HG03108 (cell line): ENCODE data around the gene DUOX1.

Experiments
- ATAC-seq: cut with Tn5 transposase; IDR thresholded peaks from one replicate; pipeline ENCODE4 v1.9.1; 2021; ENCODE audit warnings: moderate library complexity; ENCODE audit not compliant: unreplicated experiment

DUOX1 gene

GRCh38 chr15:45105586-45105985 lies 24.2 kb upstream of the DUOX1 start:
- no peak for ATAC-seq

GRCh38 chr15:45106002-45106790 lies 23.6 kb upstream of the DUOX1 start:
- no peak for ATAC-seq

DNA sequence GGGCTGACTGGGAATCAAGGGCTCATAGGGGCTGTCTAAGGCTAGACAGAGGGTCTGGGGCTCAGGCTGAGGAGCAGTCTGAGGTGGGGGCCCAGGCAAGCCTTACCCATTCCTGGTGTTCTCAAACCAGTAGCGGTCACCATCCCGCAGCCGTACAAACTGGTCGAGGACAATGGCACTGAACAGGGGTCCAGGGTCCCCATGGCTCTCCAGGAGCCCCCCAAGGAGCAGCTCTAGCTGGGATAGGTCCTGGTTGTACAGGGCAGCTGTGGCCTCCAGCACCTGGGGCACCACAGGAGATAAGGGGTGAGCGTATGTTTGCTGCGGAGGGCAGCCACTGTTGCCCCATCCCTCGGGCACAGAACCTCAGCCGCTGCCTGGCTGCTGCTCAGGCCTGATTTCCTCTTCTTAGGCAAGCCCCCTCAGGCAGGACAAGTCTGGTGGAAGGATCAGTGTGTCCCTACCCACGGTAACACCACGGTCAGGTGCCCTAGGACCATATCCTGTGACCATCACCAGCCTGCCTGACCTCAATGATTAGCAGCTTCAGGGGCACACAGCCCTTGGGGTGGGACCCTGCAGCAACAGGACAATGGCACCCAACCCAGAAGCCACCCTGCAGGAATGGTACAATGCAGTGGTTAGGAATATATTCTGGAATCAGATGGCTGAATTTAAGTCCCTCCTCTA lies 21.7 kb upstream of the DUOX1 start:
- no peak for ATAC-seq

DNA sequence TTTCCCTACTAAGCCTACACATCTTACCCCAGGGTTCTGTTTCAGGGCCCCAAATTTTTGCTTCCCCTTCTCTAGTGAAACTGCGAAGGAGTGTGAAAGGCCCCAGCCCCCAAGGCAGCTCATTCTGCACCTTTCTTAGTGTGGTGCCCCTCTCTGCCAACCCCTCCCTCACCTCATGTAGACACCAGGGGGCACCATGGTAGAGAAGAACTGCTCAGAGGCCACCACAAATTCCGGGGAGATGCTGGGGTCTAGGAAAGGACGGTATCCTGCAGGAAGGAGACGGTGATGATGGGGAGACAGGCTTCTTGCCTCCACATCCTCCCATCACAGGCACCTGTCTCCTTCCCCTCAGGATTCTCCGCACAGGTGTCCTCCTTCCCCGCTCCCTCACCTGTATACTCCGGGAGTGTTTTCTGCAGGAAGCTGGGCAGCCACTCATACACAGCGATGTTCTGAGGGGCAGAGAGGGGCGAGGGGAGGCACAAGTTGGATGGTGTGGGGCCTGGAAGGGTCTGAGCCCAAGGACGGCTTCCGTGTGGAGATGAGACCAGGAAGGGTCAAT lies 19.5 kb upstream of the DUOX1 start:
- no peak for ATAC-seq

- no peak for ATAC-seq
Measured at GRCh38 chr15:45111390-45112142, 18.2 kb upstream of the DUOX1 start.

GRCh38 chr15:45112143-45112590 lies 17.6 kb upstream of the DUOX1 start:
- no peak for ATAC-seq

- ATAC-seq: no peak
Measured at GRCh38 chr15:45112591-45113379, 17.0 kb upstream of the DUOX1 start.

- ATAC-seq: no peak
Measured at GRCh38 chr15:45113380-45113990, 16.3 kb upstream of the DUOX1 start.

DNA sequence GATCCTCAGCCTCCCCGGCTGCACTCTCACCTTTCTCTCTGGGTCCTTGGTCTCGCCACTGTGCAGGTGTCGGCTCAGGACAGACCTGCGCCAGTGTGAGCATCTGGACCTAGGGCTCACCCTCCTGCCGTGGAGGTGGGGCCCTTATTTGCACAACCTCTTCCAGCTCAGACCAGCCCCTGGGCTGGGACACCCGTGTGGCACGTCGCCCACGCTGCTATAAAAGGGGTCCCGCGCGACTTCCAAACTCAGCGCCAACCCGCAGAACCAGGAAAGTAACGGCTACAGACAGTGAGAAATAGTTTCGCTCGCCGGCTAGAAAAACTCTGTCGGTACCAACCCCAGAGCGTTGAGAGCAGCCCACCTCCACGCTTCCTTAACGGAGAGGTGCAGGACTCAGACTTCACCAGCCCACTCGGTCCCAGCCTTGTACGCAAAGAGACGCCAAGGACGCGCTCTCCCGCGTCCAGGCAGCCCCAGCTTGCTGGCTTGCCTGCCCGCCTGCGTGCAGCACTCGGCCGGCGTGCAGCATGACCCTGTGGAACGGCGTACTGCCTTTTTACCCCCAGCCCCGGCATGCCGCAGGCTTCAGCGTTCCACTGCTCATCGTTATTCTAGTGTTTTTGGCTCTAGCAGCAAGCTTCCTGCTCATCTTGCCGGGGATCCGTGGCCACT lies 15.6 kb upstream of the DUOX1 start, which contains the start of the genes DUOX2 and DUOXA2:
TSS of gene DUOX2 (minus strand) at position 97 of the 675 bp plus-strand sequence. CDS start 761 bp downstream, outside the sequence.
TSS of gene DUOXA2 (plus strand) at position 251 of the 675 bp plus-strand sequence. CDS start at position 531, 280 bp downstream.
- ATAC-seq: no peak

DNA sequence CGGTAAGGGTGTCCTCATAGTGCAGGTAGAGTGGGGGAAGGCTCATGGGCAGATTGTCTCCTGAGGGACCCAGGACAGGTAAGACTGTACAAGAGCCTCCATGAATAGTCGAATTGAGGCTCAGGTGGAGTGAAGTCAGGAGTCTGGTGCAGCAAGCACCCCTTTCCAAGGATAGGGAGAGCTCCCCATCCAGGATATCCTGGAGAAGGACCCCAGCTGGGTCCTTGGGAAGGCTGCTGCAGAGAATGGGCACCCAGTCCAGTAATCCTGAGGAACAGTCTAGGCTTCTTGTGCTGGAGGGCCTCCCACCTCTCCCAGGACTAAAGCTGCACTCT lies 15.1 kb upstream of the DUOX1 start:
- ATAC-seq: no peak

- ATAC-seq: no peak
Measured at GRCh38 chr15:45115312-45115820, 14.4 kb upstream of the DUOX1 start.

DNA sequence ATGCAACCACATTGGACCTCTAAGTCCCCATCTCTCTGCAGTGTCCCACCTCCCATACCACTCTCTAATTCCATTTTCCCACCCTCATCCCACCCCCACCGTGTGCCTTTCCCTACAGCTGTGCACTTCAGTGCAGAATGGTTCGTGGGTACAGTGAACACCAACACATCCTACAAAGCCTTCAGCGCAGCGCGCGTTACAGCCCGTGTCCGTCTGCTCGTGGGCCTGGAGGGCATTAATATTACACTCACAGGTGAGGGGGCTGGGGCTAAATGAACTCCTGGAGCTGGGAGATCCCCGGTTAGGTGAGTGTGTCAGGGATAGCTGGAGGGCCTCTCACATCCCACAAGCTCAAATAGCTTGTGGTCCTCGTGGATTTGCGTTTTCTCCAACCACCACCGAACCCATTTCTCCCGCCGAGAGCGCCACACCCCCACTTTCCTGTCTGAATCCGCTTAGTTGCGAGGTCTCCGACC lies 13.8 kb upstream of the DUOX1 start:
- ATAC-seq: no peak

GRCh38 chr15:45116482-45117307 lies 13.1 kb upstream of the DUOX1 start:
- ATAC-seq: no peak

GRCh38 chr15:45117308-45118130 lies 12.3 kb upstream of the DUOX1 start:
- ATAC-seq: no peak

- ATAC-seq: peak; percentile 94
Measured at GRCh38 chr15:45118131-45118588, 11.6 kb upstream of the DUOX1 start.

DNA sequence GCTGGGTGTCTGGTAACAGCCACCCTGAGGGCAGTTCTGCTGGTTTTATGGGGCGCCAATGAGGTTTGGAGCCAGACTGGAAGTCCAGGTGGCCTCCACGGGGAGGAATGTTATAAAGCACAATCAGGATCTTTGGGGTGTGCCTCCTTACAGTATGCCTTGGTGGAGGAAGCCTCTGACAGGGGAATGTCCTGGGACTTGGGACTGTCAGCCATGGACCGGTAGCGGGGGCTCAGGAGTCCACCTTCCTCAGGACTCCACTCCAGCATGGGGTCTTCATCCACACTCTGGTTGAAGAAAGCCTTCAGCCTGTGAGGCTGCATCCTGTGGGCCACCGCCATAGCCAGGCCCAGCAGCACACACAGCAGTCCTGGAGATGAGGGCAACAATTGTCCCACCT lies 10.8 kb upstream of the DUOX1 start:
- ATAC-seq: no peak
